HL-60 (cell line): Measurements from ENCODE around the gene CCDC121.

Experiments used
- DNase-seq, 2 experiments: peaks; one replicate each; pipeline ENCODE4 v3.0.0-alpha.2; 2010 to 2020; ENCODE audit warnings: low read depth in 1 of 2, low spot score in 1 of 2
- H3K27ac ChIP-seq: fragments of 250-450 bp; sonication (Bioruptor Pico); replicated peaks from 2 replicates; pipeline ENCODE4 v1.5.1; 2020; ENCODE audit warnings: mild to moderate bottlenecking, moderate library complexity
- H3K27me3 ChIP-seq: fragments of 250-450 bp; sonication (Bioruptor Pico); 2 replicates; pipeline ENCODE4 v1.5.1; 2021; ENCODE audit warnings: mild to moderate bottlenecking, moderate library complexity; ENCODE audit not compliant: insufficient read depth, poor library complexity, severe bottlenecking
- H3K4me3 ChIP-seq: replicated peaks from 2 replicates; pipeline ENCODE4 v1.5.1; 2011; ENCODE audit warnings: mild to moderate bottlenecking, control low read depth, low read length; ENCODE audit not compliant: insufficient read depth
- GABPA ChIP-seq: IDR thresholded peaks from 2 replicates; pipeline ENCODE4 v1.6.1; 2012; ENCODE audit warnings: low read depth
- POLR2AphosphoS5 ChIP-seq: IDR thresholded peaks from 2 replicates; pipeline ENCODE4 v1.6.1; 2012; ENCODE audit warnings: low read depth
- SPI1 ChIP-seq: IDR thresholded peaks from 2 replicates; pipeline ENCODE4 v1.6.1; 2012; ENCODE audit warnings: low read depth, mild to moderate bottlenecking, borderline replicate concordance
- TF ChIP-seq, protein P1 (sequence below): IDR thresholded peaks from 2 replicates; pipeline ENCODE4 v1.6.1; 2012; ENCODE audit warnings: low read depth; ENCODE audit not compliant: insufficient replicate concordance
- TF ChIP-seq, protein P2 (sequence below): IDR thresholded peaks from one replicate; pipeline ENCODE4 v1.5.1; 2011; ENCODE audit warnings: low read length, control low read depth, inconsistent platforms; ENCODE audit not compliant: insufficient read depth

The CCDC121 gene

DNA sequence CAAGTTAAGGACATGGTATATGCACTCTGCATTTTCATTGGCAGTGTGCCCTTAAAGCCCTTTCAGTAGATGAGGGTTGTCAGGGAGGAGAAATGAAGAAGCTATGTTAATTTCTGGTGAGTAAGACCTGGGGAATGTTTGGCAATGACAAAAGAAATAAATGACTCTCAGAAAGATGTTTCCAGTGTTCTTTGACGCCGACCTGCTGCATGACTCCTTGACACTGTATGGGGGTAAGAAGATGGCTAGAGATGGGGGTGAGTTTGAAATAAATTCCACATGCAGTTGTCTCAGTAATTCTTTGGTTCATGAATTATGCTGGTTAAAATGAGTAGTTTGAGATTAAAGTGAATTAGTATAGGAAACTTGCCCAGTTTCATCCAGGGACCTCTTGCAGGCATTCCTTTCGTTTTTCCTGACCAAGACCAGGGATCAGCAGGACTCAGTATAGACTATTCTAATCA lies 5.9 kb downstream of the CCDC121 start:
- H3K27me3 ChIP-seq: no peaks in the 10 kb centered on the region
- H3K27ac ChIP-seq: no peak overlapping the region
- TF ChIP-seq SPI1: no peak
- no peak for TF ChIP-seq POLR2AphosphoS5
- TF ChIP-seq, protein P1, sequence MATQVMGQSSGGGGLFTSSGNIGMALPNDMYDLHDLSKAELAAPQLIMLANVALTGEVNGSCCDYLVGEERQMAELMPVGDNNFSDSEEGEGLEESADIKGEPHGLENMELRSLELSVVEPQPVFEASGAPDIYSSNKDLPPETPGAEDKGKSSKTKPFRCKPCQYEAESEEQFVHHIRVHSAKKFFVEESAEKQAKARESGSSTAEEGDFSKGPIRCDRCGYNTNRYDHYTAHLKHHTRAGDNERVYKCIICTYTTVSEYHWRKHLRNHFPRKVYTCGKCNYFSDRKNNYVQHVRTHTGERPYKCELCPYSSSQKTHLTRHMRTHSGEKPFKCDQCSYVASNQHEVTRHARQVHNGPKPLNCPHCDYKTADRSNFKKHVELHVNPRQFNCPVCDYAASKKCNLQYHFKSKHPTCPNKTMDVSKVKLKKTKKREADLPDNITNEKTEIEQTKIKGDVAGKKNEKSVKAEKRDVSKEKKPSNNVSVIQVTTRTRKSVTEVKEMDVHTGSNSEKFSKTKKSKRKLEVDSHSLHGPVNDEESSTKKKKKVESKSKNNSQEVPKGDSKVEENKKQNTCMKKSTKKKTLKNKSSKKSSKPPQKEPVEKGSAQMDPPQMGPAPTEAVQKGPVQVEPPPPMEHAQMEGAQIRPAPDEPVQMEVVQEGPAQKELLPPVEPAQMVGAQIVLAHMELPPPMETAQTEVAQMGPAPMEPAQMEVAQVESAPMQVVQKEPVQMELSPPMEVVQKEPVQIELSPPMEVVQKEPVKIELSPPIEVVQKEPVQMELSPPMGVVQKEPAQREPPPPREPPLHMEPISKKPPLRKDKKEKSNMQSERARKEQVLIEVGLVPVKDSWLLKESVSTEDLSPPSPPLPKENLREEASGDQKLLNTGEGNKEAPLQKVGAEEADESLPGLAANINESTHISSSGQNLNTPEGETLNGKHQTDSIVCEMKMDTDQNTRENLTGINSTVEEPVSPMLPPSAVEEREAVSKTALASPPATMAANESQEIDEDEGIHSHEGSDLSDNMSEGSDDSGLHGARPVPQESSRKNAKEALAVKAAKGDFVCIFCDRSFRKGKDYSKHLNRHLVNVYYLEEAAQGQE: no peak
- no peak for TF ChIP-seq GABPA
- TF ChIP-seq, protein P2, sequence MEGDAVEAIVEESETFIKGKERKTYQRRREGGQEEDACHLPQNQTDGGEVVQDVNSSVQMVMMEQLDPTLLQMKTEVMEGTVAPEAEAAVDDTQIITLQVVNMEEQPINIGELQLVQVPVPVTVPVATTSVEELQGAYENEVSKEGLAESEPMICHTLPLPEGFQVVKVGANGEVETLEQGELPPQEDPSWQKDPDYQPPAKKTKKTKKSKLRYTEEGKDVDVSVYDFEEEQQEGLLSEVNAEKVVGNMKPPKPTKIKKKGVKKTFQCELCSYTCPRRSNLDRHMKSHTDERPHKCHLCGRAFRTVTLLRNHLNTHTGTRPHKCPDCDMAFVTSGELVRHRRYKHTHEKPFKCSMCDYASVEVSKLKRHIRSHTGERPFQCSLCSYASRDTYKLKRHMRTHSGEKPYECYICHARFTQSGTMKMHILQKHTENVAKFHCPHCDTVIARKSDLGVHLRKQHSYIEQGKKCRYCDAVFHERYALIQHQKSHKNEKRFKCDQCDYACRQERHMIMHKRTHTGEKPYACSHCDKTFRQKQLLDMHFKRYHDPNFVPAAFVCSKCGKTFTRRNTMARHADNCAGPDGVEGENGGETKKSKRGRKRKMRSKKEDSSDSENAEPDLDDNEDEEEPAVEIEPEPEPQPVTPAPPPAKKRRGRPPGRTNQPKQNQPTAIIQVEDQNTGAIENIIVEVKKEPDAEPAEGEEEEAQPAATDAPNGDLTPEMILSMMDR: no peak
- DNase-seq: no peak
- no peak overlapping the region for H3K4me3 ChIP-seq

- TF ChIP-seq SPI1 (no peak), GABPA (no peak), POLR2AphosphoS5 (no peak)
- TF ChIP-seq, protein P1: no peak
- TF ChIP-seq, protein P2: no peak
- H3K27ac ChIP-seq: no peak overlapping the region
- no peak for DNase-seq
- no peak overlapping the region for H3K4me3 ChIP-seq
- no peaks in the 10 kb centered on the region for H3K27me3 ChIP-seq
Observed at GRCh38 chr2:27621524-27621923, 7.3 kb downstream of the CCDC121 start.

- no peak for TF ChIP-seq SPI1
- no peak for TF ChIP-seq GABPA
- TF ChIP-seq, protein P1: no peak
- no peak for TF ChIP-seq POLR2AphosphoS5
- TF ChIP-seq, protein P2: no peak
- Histone ChIP-seq H3K27me3 (no peaks in the 10 kb centered on the region), H3K27ac (no peak overlapping the region), H3K4me3 (no peak overlapping the region)
- DNase-seq: no peak
Observed at GRCh38 chr2:27615316-27615715, 13.5 kb downstream of the CCDC121 start.
